Hepatocyte (in vitro differentiated cells): Measurements from ENCODE around the gene OR6N2. TPM values are rescaled to one million over a fixed set of nuclear protein-coding genes. Genes with fewer than 3 reads are reported as not detected.

Experiments used
- DNase-seq: peaks from one replicate; pipeline ENCODE4 v3.0.0-alpha.2; 2016; ENCODE audit warnings: low spot score
- H2AFZ ChIP-seq: fragments of 200-600 bp; sonication (generic); 2 replicates; pipeline ENCODE4 v1.6.0; 2016; ENCODE audit warnings: antibody characterized with exemption, mild to moderate bottlenecking
- H3K27ac ChIP-seq: fragments of 200-600 bp; sonication (generic); 2 replicates; pipeline ENCODE4 v1.5.1; 2016; ENCODE audit warnings: mild to moderate bottlenecking
- H3K27me3 ChIP-seq: fragments of 200-600 bp; sonication (generic); 2 replicates; pipeline ENCODE4 v1.6.1; 2016
- H3K36me3 ChIP-seq: fragments of 200-600 bp; sonication (generic); replicated peaks from 2 replicates; pipeline ENCODE4 v1.5.1; 2016; ENCODE audit warnings: low read depth; ENCODE audit not compliant: insufficient read depth
- H3K4me1 ChIP-seq: fragments of 200-600 bp; sonication (generic); 2 replicates; pipeline ENCODE4 v1.5.1; 2016; ENCODE audit warnings: mild to moderate bottlenecking, moderate library complexity; ENCODE audit not compliant: insufficient read depth
- H3K4me2 ChIP-seq: fragments of 200-600 bp; sonication (generic); 2 replicates; pipeline ENCODE4 v1.6.0; 2016
- H3K4me3 ChIP-seq: fragments of 200-600 bp; sonication (generic); 2 replicates; pipeline ENCODE4 v1.5.1; 2016; ENCODE audit warnings: mild to moderate bottlenecking
- H3K79me2 ChIP-seq: fragments of 200-600 bp; sonication (generic); 2 replicates; pipeline ENCODE4 v1.6.0; 2017; ENCODE audit warnings: mild to moderate bottlenecking
- H3K9me2 ChIP-seq: fragments of 200-600 bp; sonication (generic); replicated peaks from 2 replicates; pipeline ENCODE4 v1.6.0; 2017; ENCODE audit warnings: mild to moderate bottlenecking; ENCODE audit not compliant: insufficient read depth
- H3K9me3 ChIP-seq: fragments of 200-600 bp; sonication (generic); 2 replicates; pipeline ENCODE4 v1.5.1; 2016; ENCODE audit warnings: low read depth, mild to moderate bottlenecking
- H4K20me1 ChIP-seq: fragments of 200-600 bp; sonication (generic); 2 replicates; pipeline ENCODE4 v1.6.0; 2016; ENCODE audit warnings: mild to moderate bottlenecking; ENCODE audit not compliant: insufficient read depth, poor library complexity, severe bottlenecking
- EZH2 ChIP-seq: fragments of 200-600 bp; sonication (generic); IDR thresholded peaks from 2 replicates; pipeline ENCODE4 v1.6.1; 2016; ENCODE audit warnings: antibody characterized with exemption, mild to moderate bottlenecking, borderline replicate concordance
- EZH2phosphoT487 ChIP-seq: fragments of 200-600 bp; sonication (generic); IDR thresholded peaks from one replicate; pipeline ENCODE4 v1.6.1; 2018; ENCODE audit warnings: antibody characterized with exemption, mild to moderate bottlenecking, low read depth, moderate library complexity; ENCODE audit not compliant: unreplicated experiment, severe bottlenecking
- WGBS: methylation state at CpG from one replicate; pipeline ENCODE4 v1.1.6; 2016; ENCODE audit warnings: low lambda C conversion rate; ENCODE audit errors: missing lambda C conversion rate; 5-methylcytosine and 5-hydroxymethylcytosine counted together
- polyA plus RNA-seq: library from polyadenylated mRNA; unstranded; fragments of >200 nt; fragmentation: Nextera tagmentation; extraction: Ambion mirVana; gene quantifications from 2 replicates; pipeline ENCODE4 v1.2.1, GENCODE V29; 2016
- total RNA-seq: library from RNA; depleted of rRNA; stranded (reverse); fragments of >200 nt; gene quantifications from 2 replicates; pipeline ENCODE4 v1.2.3, GENCODE V29; 2014
- TF ChIP-seq, protein P1 (sequence below): fragments of 200-600 bp; sonication (generic); IDR thresholded peaks from 2 replicates; pipeline ENCODE4 v1.5.1; 2016; ENCODE audit warnings: antibody characterized with exemption, mild to moderate bottlenecking; ENCODE audit not compliant: poor library complexity

OR6N2 gene
- total and polyA plus RNA-seq, 2 experiments from 2014 or later = not detected

DNA sequence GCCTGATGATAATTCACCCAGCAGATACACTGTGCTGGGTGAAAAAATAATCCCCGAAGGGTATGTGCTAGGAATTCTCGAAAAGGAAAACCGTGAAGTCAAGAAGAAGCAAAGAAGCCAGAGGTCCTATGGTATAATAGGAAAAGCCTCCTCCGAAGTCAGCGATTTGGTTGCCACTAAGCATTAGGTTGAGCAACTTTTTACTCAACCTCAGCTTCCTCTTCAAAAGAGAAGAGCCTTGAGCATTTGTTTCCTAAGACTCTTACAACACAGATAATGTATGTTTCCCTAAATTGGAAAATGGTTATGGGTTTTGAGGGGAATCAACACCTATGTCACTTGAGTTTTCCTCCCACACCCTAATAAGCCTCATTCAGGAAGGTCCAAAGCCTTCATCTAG lies 28.9 kb upstream of the OR6N2 start:
- Histone ChIP-seq H3K9me2 (no peaks in the 10 kb centered on the region), H3K79me2 (no peaks in the 10 kb centered on the region), H2AFZ (no peak overlapping the region), H3K4me3 (no peak overlapping the region), H3K9me3 (no peaks in the 10 kb centered on the region), H4K20me1 (no peaks in the 10 kb centered on the region), H3K27me3 (no peaks in the 10 kb centered on the region), H3K36me3 (no peaks in the 10 kb centered on the region), H3K4me1 (peaks cover 4% of the 10 kb centered on the region), H3K27ac (no peak overlapping the region), H3K4me2 (no peak overlapping the region)
- DNase-seq = no peak
- TF ChIP-seq, protein P1, sequence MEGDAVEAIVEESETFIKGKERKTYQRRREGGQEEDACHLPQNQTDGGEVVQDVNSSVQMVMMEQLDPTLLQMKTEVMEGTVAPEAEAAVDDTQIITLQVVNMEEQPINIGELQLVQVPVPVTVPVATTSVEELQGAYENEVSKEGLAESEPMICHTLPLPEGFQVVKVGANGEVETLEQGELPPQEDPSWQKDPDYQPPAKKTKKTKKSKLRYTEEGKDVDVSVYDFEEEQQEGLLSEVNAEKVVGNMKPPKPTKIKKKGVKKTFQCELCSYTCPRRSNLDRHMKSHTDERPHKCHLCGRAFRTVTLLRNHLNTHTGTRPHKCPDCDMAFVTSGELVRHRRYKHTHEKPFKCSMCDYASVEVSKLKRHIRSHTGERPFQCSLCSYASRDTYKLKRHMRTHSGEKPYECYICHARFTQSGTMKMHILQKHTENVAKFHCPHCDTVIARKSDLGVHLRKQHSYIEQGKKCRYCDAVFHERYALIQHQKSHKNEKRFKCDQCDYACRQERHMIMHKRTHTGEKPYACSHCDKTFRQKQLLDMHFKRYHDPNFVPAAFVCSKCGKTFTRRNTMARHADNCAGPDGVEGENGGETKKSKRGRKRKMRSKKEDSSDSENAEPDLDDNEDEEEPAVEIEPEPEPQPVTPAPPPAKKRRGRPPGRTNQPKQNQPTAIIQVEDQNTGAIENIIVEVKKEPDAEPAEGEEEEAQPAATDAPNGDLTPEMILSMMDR = no peak
- TF ChIP-seq EZH2 = no peak
- TF ChIP-seq EZH2phosphoT487 = no peak
- 90% methylated on average over 5 of the region's 5 CpGs for WGBS

GRCh38 chr1:158809256-158809655 lies 28.3 kb upstream of the OR6N2 start:
- Histone ChIP-seq H3K27me3 (no peaks in the 10 kb centered on the region), H4K20me1 (no peaks in the 10 kb centered on the region), H3K9me2 (no peaks in the 10 kb centered on the region), H3K79me2 (no peaks in the 10 kb centered on the region), H3K4me1 (peaks cover 4% of the 10 kb centered on the region), H3K27ac (no peak overlapping the region), H3K9me3 (no peaks in the 10 kb centered on the region), H3K36me3 (no peaks in the 10 kb centered on the region), H3K4me2 (no peak overlapping the region), H2AFZ (no peak overlapping the region), H3K4me3 (no peak overlapping the region)
- no peak for DNase-seq
- TF ChIP-seq, protein P1 = no peak
- no peak for TF ChIP-seq EZH2phosphoT487
- TF ChIP-seq EZH2 = no peak
- 98% methylated on average over 3 of the region's 3 CpGs for WGBS

DNA sequence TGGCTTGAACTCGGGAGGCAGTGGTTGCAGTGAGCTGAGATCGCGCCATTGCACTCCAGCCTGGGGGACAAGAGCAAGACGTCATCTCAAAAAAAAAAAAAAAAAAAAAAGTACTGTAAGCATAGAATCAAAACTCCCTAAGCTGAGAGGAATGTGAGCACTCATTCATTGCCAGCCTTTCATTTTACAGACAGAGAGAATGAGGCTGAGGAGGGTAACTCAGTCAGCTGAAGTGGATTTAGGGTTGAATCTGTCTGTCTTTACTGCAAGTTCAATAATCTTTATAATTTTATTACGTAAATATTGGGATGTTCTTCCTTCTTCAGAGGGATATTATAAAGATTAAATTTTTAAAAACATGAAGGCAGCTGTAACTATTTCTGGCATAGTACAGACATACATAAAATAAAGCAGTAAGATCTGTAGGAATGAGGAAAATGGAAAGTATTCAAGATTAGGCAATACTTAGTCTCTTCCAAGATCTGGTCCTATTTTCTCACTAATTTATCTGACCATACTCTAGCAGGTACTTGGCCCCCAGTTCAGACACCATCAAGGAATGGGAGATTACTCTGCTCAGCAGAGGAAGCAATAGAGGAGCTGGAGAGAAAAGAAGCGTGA lies 26.0 kb upstream of the OR6N2 start:
- Histone ChIP-seq H3K4me2 (no peak overlapping the region), H3K27ac (no peak overlapping the region), H3K4me1 (peaks cover 4% of the 10 kb centered on the region), H3K27me3 (no peaks in the 10 kb centered on the region), H3K36me3 (no peaks in the 10 kb centered on the region), H3K79me2 (no peaks in the 10 kb centered on the region), H3K4me3 (no peak overlapping the region), H2AFZ (no peak overlapping the region), H3K9me3 (no peaks in the 10 kb centered on the region), H3K9me2 (no peaks in the 10 kb centered on the region), H4K20me1 (no peaks in the 10 kb centered on the region)
- 67% methylated on average over 6 of the region's 6 CpGs for WGBS
- no peak for TF ChIP-seq EZH2
- TF ChIP-seq EZH2phosphoT487 = no peak
- TF ChIP-seq, protein P1 = no peak
- no peak for DNase-seq

- Histone ChIP-seq H2AFZ (no peak overlapping the region), H3K4me2 (no peak overlapping the region), H3K4me1 (peaks cover 4% of the 10 kb centered on the region), H3K36me3 (no peaks in the 10 kb centered on the region), H3K79me2 (no peaks in the 10 kb centered on the region), H4K20me1 (no peaks in the 10 kb centered on the region), H3K27me3 (no peaks in the 10 kb centered on the region), H3K9me2 (no peaks in the 10 kb centered on the region), H3K9me3 (no peaks in the 10 kb centered on the region), H3K27ac (no peak overlapping the region), H3K4me3 (no peak overlapping the region)
- 92% methylated on average over 1 of the region's 1 CpG for WGBS
- no peak for DNase-seq
- TF ChIP-seq EZH2 = no peak
- TF ChIP-seq, protein P1 = no peak
- TF ChIP-seq EZH2phosphoT487 = no peak
These were observed 22.7 kb upstream of the OR6N2 start for GRCh38 chr1:158803678-158804077.
